HG02623 (cell line): ENCODE data around the gene DAB2IP.

Experiments
- ATAC-seq: cut with Tn5 transposase; IDR thresholded peaks from one replicate; pipeline ENCODE4 v1.9.1; 2021; ENCODE audit warnings: moderate library complexity; ENCODE audit not compliant: unreplicated experiment

Gene DAB2IP

GRCh38 chr9:121720311-121721057 is 69.0 kb downstream of the DAB2IP start:
- ATAC-seq = no peak

GRCh38 chr9:121721058-121721350 is 69.6 kb downstream of the DAB2IP start:
- ATAC-seq = no peak

DNA sequence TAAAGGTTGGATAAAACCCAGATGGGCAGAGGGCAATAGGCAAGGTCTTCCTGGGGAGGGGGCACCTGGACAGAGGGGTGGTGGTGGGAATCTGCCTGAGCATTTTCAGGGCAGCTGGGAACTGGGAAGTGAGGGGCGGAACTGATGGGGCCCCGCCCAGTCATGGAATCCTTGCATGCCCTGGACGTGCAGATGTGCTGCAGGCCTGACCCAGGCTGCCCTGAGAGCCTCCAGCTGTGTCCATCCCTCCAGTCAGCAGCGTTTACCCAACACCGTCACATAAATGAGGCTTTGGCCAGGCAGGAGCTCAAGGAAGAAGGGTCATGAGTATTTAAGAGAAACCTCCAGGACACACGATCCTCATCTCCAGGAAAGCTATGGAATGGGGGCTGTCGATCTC is 70.3 kb downstream of the DAB2IP start:
- no peak for ATAC-seq

- no peak for ATAC-seq
Measured at GRCh38 chr9:121725008-121725775, 73.8 kb downstream of the DAB2IP start.

DNA sequence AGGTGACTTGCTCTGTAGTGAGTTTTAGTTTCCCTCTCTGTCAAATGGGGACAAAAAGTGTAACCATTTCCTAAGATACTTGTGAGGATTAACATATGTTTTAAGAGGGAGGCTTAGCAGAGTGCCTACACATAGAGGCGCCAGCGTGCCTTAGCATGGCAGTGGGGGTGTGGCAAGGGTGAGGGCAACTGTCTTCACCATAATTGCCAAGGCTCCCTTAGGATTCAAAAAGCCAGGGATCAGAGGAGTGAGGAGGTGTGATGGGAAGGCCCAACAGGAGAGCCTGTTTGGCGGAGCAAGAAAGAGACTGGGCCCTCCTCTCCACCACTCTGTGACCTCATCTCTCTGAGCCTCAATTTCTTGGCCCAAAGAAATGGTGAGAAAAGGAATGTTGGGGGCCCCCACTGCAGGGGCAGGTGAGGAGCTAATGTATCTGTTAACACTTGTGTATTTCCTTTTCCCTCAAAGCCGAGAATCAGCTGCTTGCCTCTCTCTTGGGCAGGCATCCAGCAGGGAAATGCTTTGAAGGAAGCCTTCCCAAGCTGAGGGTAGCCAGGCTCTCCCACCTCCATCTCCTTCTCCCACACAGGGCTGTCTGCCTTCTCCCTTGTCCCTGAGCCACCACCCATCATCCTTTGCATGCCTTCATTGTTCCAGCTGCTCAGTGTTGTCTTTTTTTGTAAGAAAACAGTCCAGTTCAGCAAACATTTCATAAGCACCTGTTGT is 76.0 kb downstream of the DAB2IP start:
- no peak for ATAC-seq

- ATAC-seq = no peak
Measured at GRCh38 chr9:121728916-121729315, 77.5 kb downstream of the DAB2IP start.

GRCh38 chr9:121729769-121730562 is 78.5 kb downstream of the DAB2IP start:
- no peak for ATAC-seq

- no peak for ATAC-seq
Measured at GRCh38 chr9:121731090-121731489, 79.7 kb downstream of the DAB2IP start.

- no peak for ATAC-seq
Measured at GRCh38 chr9:121731919-121732318, 80.5 kb downstream of the DAB2IP start.

- ATAC-seq = no peak
Measured at GRCh38 chr9:121732389-121732788, 81.0 kb downstream of the DAB2IP start.

GRCh38 chr9:121732886-121733285 is 81.5 kb downstream of the DAB2IP start:
- no peak for ATAC-seq

- ATAC-seq = no peak
Measured at GRCh38 chr9:121734465-121734864, 83.0 kb downstream of the DAB2IP start.

GRCh38 chr9:121735065-121735792 is 83.8 kb downstream of the DAB2IP start:
- no peak for ATAC-seq

DNA sequence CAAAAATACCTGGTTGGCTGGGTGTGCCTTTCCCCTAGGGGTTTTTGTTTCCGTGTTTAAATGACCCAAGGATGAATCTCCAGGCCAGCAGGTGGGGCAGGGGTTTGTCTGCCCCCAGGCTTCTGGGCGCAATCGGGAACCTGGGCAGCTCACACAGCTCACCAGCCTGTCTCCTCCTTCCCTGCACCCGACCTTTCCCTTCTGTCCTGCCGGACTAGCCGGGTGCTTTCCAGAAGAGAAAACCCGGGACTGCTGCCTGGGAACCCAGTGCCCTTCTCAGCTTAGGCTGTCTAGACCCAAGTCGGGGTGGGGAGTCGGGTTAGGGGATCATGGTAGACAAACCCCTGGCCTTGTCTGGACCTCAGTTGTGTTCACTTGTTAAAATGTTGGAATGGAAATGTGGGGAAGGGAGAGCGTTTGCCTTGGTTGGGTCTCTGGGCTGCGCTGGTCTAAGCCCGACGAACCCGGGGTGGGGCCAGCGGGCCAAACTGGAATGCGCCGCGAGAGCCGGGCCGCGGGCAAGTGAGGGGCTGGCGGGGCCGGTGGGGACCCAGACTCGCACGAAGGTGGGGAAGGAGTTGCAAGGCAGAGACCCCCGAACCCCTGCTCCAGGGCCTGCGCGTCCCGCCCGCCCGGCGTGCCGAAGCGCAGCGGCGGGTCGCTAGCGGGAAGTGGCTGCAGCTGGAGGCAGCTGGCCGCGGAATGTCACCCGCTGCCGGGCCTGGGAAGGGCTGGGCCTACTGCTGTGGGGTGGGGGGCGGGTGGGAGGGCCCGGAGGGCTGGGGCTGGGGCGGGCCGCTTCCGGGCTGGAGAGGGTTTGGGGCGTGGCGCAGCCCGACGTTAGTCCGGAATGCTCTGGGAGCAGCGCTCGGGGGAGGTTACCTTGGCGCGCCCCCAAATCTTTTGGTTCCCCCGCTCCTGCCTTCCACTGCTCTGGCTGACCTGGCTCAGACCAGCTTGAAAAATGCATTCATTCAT is 84.6 kb downstream of the DAB2IP start:
- ATAC-seq = no peak

DNA sequence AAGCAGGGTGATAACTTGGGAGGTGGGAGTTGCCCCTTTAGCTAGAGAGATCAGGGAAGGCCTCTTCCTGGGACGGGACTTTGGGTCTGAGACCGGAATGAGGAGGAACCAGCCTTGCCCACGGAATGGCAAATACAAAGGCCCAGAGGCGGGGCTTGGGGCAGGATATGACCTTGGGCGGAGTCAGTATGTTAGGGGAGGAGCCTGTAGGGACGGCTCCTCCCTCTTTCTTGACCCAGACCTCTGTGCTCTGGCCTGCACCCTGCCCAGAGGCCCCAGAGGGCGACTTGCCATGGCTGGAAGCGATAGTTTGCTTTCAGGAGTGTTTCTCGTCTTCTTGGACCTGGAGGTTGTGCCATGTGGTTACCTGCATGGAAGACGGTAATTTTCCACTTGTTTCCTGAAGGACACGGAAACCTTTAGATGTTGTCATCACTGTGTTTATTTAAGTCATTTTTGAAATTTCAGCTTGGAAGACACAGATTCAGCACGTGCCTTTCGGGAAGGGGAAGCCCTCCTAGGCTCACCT is 85.6 kb downstream of the DAB2IP start:
- no peak for ATAC-seq

- ATAC-seq = no peak
Measured at GRCh38 chr9:121737481-121737931, 86.1 kb downstream of the DAB2IP start.

- ATAC-seq = no peak
Measured at GRCh38 chr9:121738411-121738810, 87.0 kb downstream of the DAB2IP start.

DNA sequence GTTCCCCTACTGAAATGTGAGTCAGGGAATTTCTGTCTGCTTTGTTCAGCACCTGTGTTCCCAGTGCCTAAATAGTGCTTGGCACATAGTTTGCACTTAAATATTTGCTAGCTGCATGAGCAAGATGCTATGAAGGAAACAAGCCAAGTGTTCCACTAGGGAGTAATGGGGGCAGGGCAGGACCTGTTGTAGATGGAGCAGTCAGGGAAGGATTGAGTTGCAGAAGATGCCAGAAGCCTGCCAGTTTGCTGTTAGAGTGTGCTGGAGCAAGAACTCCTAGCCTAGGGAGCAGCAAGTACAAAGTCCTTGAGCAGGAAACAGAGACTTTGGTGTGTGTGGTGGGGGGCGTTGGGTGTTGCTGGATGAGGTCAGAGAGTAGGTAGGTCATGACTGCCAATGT is 87.5 kb downstream of the DAB2IP start:
- no peak for ATAC-seq

- no peak for ATAC-seq
Measured at GRCh38 chr9:121739971-121740370, 88.5 kb downstream of the DAB2IP start.
